Measurements from ENCODE around the gene C19orf47. TPM values are rescaled to one million over a fixed set of nuclear protein-coding genes. Genes with fewer than 3 reads are reported as not detected.

The C19orf47 gene
- total RNA-seq, 1 experiment from 2014 or later, result 18.0 TPM

DNA sequence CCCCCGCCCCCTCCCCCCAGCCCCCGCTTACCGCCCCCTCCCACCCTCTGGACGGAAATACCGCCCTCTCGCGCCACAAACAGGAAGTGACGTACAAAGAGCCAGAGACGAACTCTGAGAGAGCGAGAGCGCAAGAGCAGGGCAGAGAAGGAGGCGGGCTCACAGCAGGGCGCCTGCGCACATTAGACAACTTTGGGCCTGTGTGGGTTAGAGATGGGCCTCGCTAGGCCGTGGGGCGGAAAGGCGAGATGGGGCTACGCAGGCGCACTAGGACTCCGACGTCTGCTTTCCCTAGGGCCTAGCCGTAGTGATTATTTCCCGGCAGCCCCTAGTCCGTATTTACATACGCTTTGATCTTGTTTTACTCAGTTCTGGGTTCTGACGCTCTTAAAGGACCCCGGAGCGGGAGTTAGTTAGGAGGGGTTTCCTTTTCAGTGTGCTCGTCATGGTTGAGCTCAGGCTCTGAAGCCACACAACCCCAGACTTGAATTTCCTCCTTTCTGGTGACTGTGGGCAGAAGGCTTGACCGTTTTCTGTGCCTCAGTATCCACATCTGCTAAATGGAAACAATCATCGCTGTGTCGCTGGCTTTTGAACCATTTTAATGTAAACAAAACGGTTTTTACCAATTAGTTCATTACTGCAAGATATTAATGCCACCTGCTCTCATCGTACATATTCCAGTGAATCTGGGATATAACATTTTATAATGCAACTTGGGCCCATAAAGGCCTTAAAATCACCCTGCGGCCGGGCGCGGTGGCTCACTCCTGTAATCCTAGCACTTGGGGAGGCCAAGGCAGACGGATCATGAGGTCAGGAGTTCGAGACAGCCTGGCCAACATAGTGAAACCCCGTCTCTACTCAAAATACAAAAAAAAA, 62.6 kb downstream of the C19orf47 start:
- Histone ChIP-seq H3K4me2 (ENCODE audit: low read length) (peak overlapping the region; percentile 88), H3K27me3 (ENCODE audit: insufficient read depth, low read length) (no peaks in the 10 kb centered on the region), H4K20me1 (ENCODE audit: insufficient read depth) (no peaks in the 10 kb centered on the region), H3K9ac (ENCODE audit: low read length) (peak overlapping the region; percentile 94), H3K9me2 (ENCODE audit: insufficient read depth) (no peaks in the 10 kb centered on the region), H2AFZ (ENCODE audit: low read depth, low read length, poor library complexity, severe bottlenecking) (peak overlapping the region; percentile 68), H3K27ac (ENCODE audit: low read depth, low read length) (peak overlapping the region; percentile 91), H3K36me3 (ENCODE audit: control insufficient read depth in 1 of 2, insufficient read depth in 2 of 2, low read length in 2 of 2) (peaks cover 0 to 4% of the 10 kb centered on the region in 2 experiments; a peak in 1 of 4 replicates), H3K9me3 (ENCODE audit: control insufficient read depth in 1 of 2, insufficient read depth in 1 of 2, low read depth in 1 of 2, low read length in 2 of 2) (no peaks in the 10 kb centered on the region), H3K4me3 (replicated peaks in 1 of 2; ENCODE audit: low read depth in 1 of 2, low read length in 2 of 2) (peak overlapping the region; percentile 93 to 97), H3K4me1 (ENCODE audit: control insufficient read depth in 1 of 2, insufficient read depth in 2 of 2, low read length in 2 of 2) (peaks cover 11 to 18% of the 10 kb centered on the region in 2 experiments), H3K79me2 (ENCODE audit: insufficient read depth, low read length) (peaks cover 44% of the 10 kb centered on the region)
- RAD21 ChIA-PET (ENCODE audit: low non-redundant PET in 1 of 2, low total read pairs in 2 of 2, uncharacterized antibody in 2 of 2, unreplicated experiment in 2 of 2), result interaction anchor here in 1 of 2 experiments (0.6 kb wide), 1 partner anchor 342 kb away, joined by 4 read pairs; no protein-coding TSS in a partner anchor
- POLR2A ChIA-PET, result no interaction called here
- intact Hi-C loops (cut with micrococcal nuclease), result no loop called here
- ATAC-seq (peak; percentile 93), DNase-seq (ENCODE audit: low read depth, low spot score) (peak; percentile 99)
- CTCF ChIA-PET, result no interaction called here
- TF ChIP-seq FOSL1 (IDR thresholded peaks at IDR 0.05; ENCODE audit: low read depth) (no peak), POLR2AphosphoS5 (IDR thresholded peaks at IDR 0.05; ENCODE audit: low read depth, low read length) (peak; percentile 63), ELF1 (IDR thresholded peaks at IDR 0.05; ENCODE audit: borderline replicate concordance, low read depth) (no peak), YY1 (IDR thresholded peaks at IDR 0.05; ENCODE audit: extremely low read depth, insufficient replicate concordance, low read depth, low read length) (peak; percentile 4), POLR2A (IDR thresholded peaks at IDR 0.05; ENCODE audit: borderline replicate concordance, extremely low read depth, insufficient read depth, insufficient read length) (peak; percentile 7), RAD21 (IDR thresholded peaks at IDR 0.05; ENCODE audit: low read depth) (no peak), SP1 (IDR thresholded peaks at IDR 0.05; ENCODE audit: low read depth) (no peak; the same call in 1 of the 2 replicates), ZNF274 (IDR thresholded peaks at IDR 0.05; ENCODE audit: low read depth, low read length) (no peak), TCF7L2 (IDR thresholded peaks at IDR 0.05; ENCODE audit: borderline replicate concordance, extremely low read depth, insufficient read depth, insufficient read length) (peak; percentile 99), ZFX (IDR thresholded peaks at IDR 0.05) (peak; percentile 52; the same call in 1 of the 2 replicates)
- TF ChIP-seq, protein P1, sequence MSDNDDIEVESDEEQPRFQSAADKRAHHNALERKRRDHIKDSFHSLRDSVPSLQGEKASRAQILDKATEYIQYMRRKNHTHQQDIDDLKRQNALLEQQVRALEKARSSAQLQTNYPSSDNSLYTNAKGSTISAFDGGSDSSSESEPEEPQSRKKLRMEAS (IDR thresholded peaks at IDR 0.05), result peak; percentile 80
- TF ChIP-seq, protein P2, sequence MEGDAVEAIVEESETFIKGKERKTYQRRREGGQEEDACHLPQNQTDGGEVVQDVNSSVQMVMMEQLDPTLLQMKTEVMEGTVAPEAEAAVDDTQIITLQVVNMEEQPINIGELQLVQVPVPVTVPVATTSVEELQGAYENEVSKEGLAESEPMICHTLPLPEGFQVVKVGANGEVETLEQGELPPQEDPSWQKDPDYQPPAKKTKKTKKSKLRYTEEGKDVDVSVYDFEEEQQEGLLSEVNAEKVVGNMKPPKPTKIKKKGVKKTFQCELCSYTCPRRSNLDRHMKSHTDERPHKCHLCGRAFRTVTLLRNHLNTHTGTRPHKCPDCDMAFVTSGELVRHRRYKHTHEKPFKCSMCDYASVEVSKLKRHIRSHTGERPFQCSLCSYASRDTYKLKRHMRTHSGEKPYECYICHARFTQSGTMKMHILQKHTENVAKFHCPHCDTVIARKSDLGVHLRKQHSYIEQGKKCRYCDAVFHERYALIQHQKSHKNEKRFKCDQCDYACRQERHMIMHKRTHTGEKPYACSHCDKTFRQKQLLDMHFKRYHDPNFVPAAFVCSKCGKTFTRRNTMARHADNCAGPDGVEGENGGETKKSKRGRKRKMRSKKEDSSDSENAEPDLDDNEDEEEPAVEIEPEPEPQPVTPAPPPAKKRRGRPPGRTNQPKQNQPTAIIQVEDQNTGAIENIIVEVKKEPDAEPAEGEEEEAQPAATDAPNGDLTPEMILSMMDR (IDR thresholded peaks at IDR 0.05 in 2 of 3, conservative IDR thresholded peaks at IDR 0.05 in 1 of 3; ENCODE audit: borderline replicate concordance in 1 of 3, insufficient read depth in 1 of 3, low read depth in 2 of 3, low read length in 2 of 3), result no peak
- TSS peak; percentile 98 for BruUV-seq (replicated peaks)
